ENCODE results near the gene PAQR5. TPM values are rescaled to one million over a fixed set of nuclear protein-coding genes. Genes with fewer than 3 reads are reported as not detected.
"Not testable (repeated sequence)": the region's sequence is repeated elsewhere in the genome, so short reads cannot be mapped to it uniquely, and the experiment has no call there.

The PAQR5 gene
- total RNA-seq, 4 donors from 2014 or later = 6.4 to 39.8 (median 14.4) TPM

DNA sequence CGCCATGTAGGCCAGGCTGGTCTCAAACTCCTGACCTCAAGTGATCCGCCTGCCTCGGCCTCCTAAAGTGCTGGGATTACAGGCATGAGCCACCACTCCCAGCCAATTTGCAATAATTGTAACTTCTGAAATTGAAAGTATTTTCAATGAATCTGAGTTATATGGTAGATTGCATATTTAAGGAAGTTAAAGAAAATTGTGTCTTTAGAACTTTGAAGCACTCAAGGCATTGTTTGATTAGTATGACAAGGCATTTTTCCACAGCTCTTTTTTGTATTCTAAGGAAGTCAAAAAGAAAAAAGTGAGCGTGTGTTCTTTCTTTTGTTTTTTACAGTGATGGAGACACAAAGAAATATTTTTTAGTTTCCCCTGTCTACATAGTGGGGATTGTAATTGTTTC lies 138.2 kb downstream of the PAQR5 start:
- no peaks in the 10 kb centered on the region for H3K4me1 ChIP-seq
- H3K9me3 ChIP-seq = no peaks in the 10 kb centered on the region
- intact Hi-C loops (cut with DNase I) = no loop called here
- TF ChIP-seq, protein P1, sequence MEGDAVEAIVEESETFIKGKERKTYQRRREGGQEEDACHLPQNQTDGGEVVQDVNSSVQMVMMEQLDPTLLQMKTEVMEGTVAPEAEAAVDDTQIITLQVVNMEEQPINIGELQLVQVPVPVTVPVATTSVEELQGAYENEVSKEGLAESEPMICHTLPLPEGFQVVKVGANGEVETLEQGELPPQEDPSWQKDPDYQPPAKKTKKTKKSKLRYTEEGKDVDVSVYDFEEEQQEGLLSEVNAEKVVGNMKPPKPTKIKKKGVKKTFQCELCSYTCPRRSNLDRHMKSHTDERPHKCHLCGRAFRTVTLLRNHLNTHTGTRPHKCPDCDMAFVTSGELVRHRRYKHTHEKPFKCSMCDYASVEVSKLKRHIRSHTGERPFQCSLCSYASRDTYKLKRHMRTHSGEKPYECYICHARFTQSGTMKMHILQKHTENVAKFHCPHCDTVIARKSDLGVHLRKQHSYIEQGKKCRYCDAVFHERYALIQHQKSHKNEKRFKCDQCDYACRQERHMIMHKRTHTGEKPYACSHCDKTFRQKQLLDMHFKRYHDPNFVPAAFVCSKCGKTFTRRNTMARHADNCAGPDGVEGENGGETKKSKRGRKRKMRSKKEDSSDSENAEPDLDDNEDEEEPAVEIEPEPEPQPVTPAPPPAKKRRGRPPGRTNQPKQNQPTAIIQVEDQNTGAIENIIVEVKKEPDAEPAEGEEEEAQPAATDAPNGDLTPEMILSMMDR (IDR thresholded peaks at IDR 0.05) = no peak
- TF ChIP-seq POLR2A (IDR thresholded peaks at IDR 0.05) = no peak
- peaks cover 0 to 44% (median 0%) of the 10 kb centered on the region in 3 donors for H3K36me3 ChIP-seq
- no peak overlapping the region for H3K27ac ChIP-seq
- no peak for DNase-seq
- no peak overlapping the region for H3K4me3 ChIP-seq
- no peaks in the 10 kb centered on the region for H3K27me3 ChIP-seq
- 91 to 95% methylated on average over 4 of the region's 4 CpGs for WGBS, 2 donors

DNA sequence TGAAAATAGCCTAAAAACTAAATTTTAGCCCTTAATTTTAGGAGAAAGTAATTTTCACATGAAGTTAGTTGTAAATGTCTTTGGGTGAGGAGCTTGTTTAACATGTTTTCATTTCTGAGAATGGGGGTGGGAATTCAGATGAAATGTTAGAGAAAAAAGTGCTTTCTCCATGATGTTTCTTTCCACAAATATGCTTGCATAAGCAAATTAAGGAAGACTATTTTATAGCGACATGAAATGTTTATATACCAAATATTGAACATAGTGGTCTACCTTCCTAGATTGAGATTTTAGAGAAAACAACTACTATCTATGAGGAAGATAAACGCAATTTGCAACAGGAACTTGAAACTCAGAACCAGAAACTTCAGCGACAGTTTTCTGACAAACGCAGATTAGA lies 140.9 kb downstream of the PAQR5 start:
- Histone ChIP-seq H3K4me1 (no peaks in the 10 kb centered on the region), H3K27me3 (no peaks in the 10 kb centered on the region), H3K36me3 (peaks cover 0 to 43% (median 0%) of the 10 kb centered on the region in 3 donors), H3K4me3 (no peak overlapping the region), H3K9me3 (no peaks in the 10 kb centered on the region), H3K27ac (no peak overlapping the region)
- DNase-seq = no peak
- TF ChIP-seq, protein P1 (IDR thresholded peaks at IDR 0.05) = no peak
- TF ChIP-seq POLR2A (IDR thresholded peaks at IDR 0.05) = no peak
- 83 to 88% methylated on average over 4 of the region's 4 CpGs for WGBS, 2 donors
- intact Hi-C loops (cut with DNase I) = no loop called here

DNA sequence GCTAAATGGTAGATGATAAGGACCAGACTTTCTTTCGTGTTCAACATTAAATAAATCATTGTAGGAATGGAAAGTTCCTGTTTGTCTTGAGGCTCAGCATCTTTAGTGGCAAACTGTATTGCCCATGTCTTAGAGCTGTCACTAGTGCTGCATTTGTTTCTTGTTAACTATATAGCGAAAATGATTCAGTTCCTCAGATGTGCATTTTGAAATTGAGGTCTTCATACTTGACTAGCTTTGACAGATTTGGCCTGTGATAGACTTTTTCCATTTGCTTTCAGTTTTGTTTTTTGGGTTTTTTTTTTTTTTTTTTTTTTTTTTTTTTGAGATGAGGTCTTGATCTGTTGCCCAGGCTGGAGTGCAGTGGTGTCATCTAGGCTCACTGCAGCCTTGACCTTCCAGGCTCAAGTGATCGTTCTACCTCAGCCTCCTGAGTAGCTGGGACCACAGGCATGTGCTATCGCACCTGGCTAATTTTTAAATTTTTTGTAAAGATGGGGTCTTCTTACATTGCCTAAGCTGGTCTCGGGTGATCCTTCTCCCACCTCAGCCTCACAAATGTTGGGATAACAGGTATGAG lies 144.4 kb downstream of the PAQR5 start:
- H3K4me3 ChIP-seq = no peak overlapping the region
- peaks cover 0 to 32% (median 0%) of the 10 kb centered on the region in 3 donors for H3K36me3 ChIP-seq
- TF ChIP-seq POLR2A (IDR thresholded peaks at IDR 0.05) = no peak
- TF ChIP-seq, protein P1 (IDR thresholded peaks at IDR 0.05) = no peak
- H3K27me3 ChIP-seq = no peaks in the 10 kb centered on the region
- WGBS, 2 donors = 88 to 90% methylated on average over 5 of the region's 5 CpGs
- no peaks in the 10 kb centered on the region for H3K9me3 ChIP-seq
- DNase-seq = no peak
- H3K27ac ChIP-seq = no peak overlapping the region
- no peaks in the 10 kb centered on the region for H3K4me1 ChIP-seq
- intact Hi-C loops (cut with DNase I) = no loop called here

DNA sequence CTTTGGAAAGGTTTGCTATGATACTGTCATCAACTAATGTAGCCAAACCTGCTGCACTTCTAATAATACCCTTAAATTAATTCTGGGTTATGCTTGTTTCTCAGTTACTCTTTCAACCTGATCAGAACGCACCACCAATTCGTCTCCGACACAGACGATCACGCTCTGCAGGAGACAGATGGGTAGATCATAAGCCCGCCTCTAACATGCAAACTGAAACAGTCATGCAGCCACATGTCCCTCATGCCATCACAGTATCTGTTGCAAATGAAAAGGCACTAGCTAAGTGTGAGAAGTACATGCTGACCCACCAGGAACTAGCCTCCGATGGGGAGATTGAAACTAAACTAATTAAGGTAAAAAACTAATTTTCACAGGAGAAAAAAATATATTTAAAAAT lies 146.0 kb downstream of the PAQR5 start:
- WGBS, 2 donors = 94 to 98% methylated on average over 7 of the region's 7 CpGs
- H3K4me3 ChIP-seq = no peak overlapping the region
- no peaks in the 10 kb centered on the region for H3K27me3 ChIP-seq
- H3K4me1 ChIP-seq = no peaks in the 10 kb centered on the region
- no peaks in the 10 kb centered on the region for H3K9me3 ChIP-seq
- TF ChIP-seq, protein P1 (IDR thresholded peaks at IDR 0.05) = no peak
- no peak for TF ChIP-seq POLR2A (IDR thresholded peaks at IDR 0.05)
- no peak overlapping the region for H3K27ac ChIP-seq
- DNase-seq = no peak
- H3K36me3 ChIP-seq = peaks cover 0 to 21% (median 0%) of the 10 kb centered on the region in 3 donors
- intact Hi-C loops (cut with DNase I) = no loop called here

DNA sequence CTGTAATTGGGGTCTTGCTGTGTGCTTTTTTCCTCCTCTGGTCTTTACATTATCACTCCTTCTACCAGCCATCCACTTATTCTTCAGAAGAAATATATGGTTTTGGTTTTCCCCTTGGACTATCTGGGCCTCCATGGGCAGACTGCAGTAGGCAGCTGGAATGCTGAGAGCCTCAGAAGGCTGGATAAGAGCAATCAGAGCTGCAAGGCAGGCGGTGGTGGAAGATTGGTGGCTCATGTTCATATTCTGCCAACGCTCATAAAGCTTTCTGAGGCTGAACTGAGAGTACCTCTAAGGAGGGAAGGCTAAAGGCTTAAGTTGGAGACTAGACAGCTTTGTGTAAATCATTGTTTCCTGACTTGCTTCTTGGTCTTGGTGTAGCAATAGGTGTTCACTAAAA lies 148.2 kb downstream of the PAQR5 start:
- no peak for TF ChIP-seq POLR2A (IDR thresholded peaks at IDR 0.05)
- TF ChIP-seq, protein P1 (IDR thresholded peaks at IDR 0.05) = no peak
- Histone ChIP-seq H3K9me3 (no peaks in the 10 kb centered on the region), H3K27ac (no peak overlapping the region), H3K4me1 (peaks cover 0 to 9% (median 3%) of the 10 kb centered on the region in 3 donors), H3K27me3 (no peaks in the 10 kb centered on the region), H3K36me3 (peaks cover 0 to 9% (median 0%) of the 10 kb centered on the region in 3 donors), H3K4me3 (no peak overlapping the region)
- intact Hi-C loops (cut with DNase I) = no loop called here
- 94 to 100% methylated on average over 2 of the region's 2 CpGs for WGBS, 2 donors
- no peak for DNase-seq

DNA sequence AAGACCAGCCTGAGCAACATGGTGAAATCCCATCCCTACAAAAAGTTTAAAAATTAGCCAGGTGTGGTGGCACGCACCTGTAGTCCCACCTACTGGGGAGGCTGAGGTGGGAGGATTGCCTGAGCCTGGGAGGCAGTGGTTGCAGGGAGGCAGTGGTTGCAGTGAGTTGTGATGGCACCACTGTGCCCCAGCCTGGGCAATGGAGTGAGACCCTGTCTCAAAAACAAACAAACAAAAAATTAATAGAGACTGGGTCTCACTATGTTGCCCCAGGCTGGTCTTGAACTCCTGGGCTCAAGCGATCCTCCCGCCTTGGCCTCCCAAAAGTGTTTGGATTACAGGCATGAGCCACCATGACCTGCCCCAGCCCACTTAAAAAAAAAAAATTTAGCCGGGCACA lies 151.5 kb downstream of the PAQR5 start:
- H3K9me3 ChIP-seq; H3K27ac ChIP-seq; H3K4me3 ChIP-seq; H3K27me3 ChIP-seq; intact Hi-C loops (cut with DNase I); DNase-seq: not testable (repeated sequence)
- Histone ChIP-seq H3K4me1 (peaks cover 6 to 32% (median 21%) of the 10 kb centered on the region in 3 donors), H3K36me3 (peaks cover 0 to 18% (median 5%) of the 10 kb centered on the region in 3 donors)
- WGBS, 2 donors = 94 to 96% methylated on average over 2 to 4 of the region's 4 CpGs
